Natural killer cell (primary cell): ENCODE measurements around the gene AKT1. TPM values are rescaled to one million over a fixed set of nuclear protein-coding genes. Genes with fewer than 3 reads are reported as not detected.

Experiments used
- ATAC-seq, 3 donors: fragments of 150-1000 bp in 2 of 3; fragments of 200-7000 bp in 1 of 3; cut with Tn5 transposase; 1 replicate in 1 of 3; 2 replicates in 2 of 3; pipeline ENCODE4 v1.10.0; 2021; ENCODE audit warnings: mild to moderate bottlenecking in 2 of 3, moderate library complexity in 2 of 3
- DNase-seq, 2 donors: peaks; one replicate each; pipeline versions ENCODE4 v3.0.0 to v3.0.0-alpha.2; 2013 to 2021; ENCODE audit warnings: mixed read lengths in 1 of 2
- H3K27ac ChIP-seq: one replicate; pipeline ENCODE4 v1.5.1; 2013; ENCODE audit warnings: mild to moderate bottlenecking, low read length
- H3K27me3 ChIP-seq: one replicate; pipeline ENCODE4 v1.6.1; 2013; ENCODE audit warnings: low read length; ENCODE audit not compliant: control insufficient read depth, insufficient read depth
- H3K36me3 ChIP-seq: one replicate; pipeline ENCODE4 v1.6.1; 2013; ENCODE audit warnings: low read length; ENCODE audit not compliant: control insufficient read depth, insufficient read depth
- H3K4me1 ChIP-seq: one replicate; pipeline ENCODE4 v1.6.1; 2013; ENCODE audit warnings: low read length; ENCODE audit not compliant: control insufficient read depth, insufficient read depth
- H3K4me3 ChIP-seq: one replicate; pipeline ENCODE4 v1.5.1; 2013; ENCODE audit warnings: low read length
- H3K9me3 ChIP-seq: one replicate; pipeline ENCODE4 v1.6.1; 2013; ENCODE audit warnings: low read length; ENCODE audit not compliant: control insufficient read depth, insufficient read depth
- H3K27ac Mint-ChIP-seq, 2 donors: one replicate each; pipeline ENCODE4 v1.8.0; 2022; ENCODE audit warnings: mild to moderate bottlenecking in 2 of 2, mixed read lengths in 2 of 2, moderate library complexity in 1 of 2
- H3K27me3 Mint-ChIP-seq, 2 donors: one replicate each; pipeline ENCODE4 v1.8.0; 2022; ENCODE audit warnings: low read depth in 2 of 2, mixed read lengths in 2 of 2
- H3K36me3 Mint-ChIP-seq: one replicate; pipeline ENCODE4 v1.8.0; 2022; ENCODE audit warnings: mixed read lengths
- H3K4me1 Mint-ChIP-seq, 2 donors: one replicate each; pipeline ENCODE4 v1.8.0; 2022; ENCODE audit warnings: mixed read lengths in 2 of 2
- H3K4me3 Mint-ChIP-seq: one replicate; pipeline ENCODE4 v1.8.0; 2022; ENCODE audit warnings: mild to moderate bottlenecking, moderate library complexity, mixed read lengths
- H3K9me3 Mint-ChIP-seq, 2 donors: one replicate each; pipeline ENCODE4 v1.8.0; 2022; ENCODE audit warnings: mixed read lengths in 2 of 2
- CTCF ChIP-seq: fragments of 200-600 bp; IDR thresholded peaks from one replicate; pipeline ENCODE4 v1.8.0; 2022; ENCODE audit warnings: antibody characterized with exemption
- WGBS: methylation state at CpG from one replicate; pipeline ENCODE4 v1.1.7; 2013; ENCODE audit warnings: missing lambda C conversion rate; ENCODE audit not compliant: insufficient coverage; 5-methylcytosine and 5-hydroxymethylcytosine counted together
- intact Hi-C: fragments of 100-400 bp; cut with micrococcal nuclease; formaldehyde crosslinking; loops from one replicate; pipeline ENCODE4 v1.14.2; 2022
- total RNA-seq, 4 donors: library from RNA; stranded (reverse); fragments of 120-200 nt in 1 of 4; gene quantifications; one replicate each; pipeline versions ENCODE4 v1.2.3 to v1.2.4, GENCODE V29; 2013 to 2022

The AKT1 gene
- total RNA-seq, 3 donors from 2014 or later (not counting 1 experiment from before 2014, with no cell fraction given) = 152 to 163 (median 153) TPM

- peaks cover 0 to 6% of the 10 kb centered on the region in 2 donors for H3K4me1 Mint-ChIP-seq
- no peak overlapping the region for H3K27ac ChIP-seq
- no peaks in the 10 kb centered on the region for H3K27me3 ChIP-seq
- WGBS = 97% methylated on average over 38 of the region's 38 CpGs
- peaks cover 8% of the 10 kb centered on the region for H3K4me1 ChIP-seq
- no peaks in the 10 kb centered on the region for H3K27me3 Mint-ChIP-seq
- DNase-seq = no peak
- H3K36me3 Mint-ChIP-seq = no peaks in the 10 kb centered on the region
- no peak overlapping the region for H3K4me3 Mint-ChIP-seq
- H3K36me3 ChIP-seq = peaks cover 43% of the 10 kb centered on the region
- H3K9me3 ChIP-seq = no peaks in the 10 kb centered on the region
- no peak for TF ChIP-seq CTCF
- H3K4me3 ChIP-seq = no peak overlapping the region
- no peak overlapping the region for H3K27ac Mint-ChIP-seq
- intact Hi-C loops = no loop called here
- H3K9me3 Mint-ChIP-seq = peaks cover 0 to 2% of the 10 kb centered on the region in 2 donors
- ATAC-seq = no peak
These were observed 22.6 kb downstream of the AKT1 start for GRCh38 chr14:104772707-104773504.

GRCh38 chr14:104771918-104772706 is 23.4 kb downstream of the AKT1 start:
- H3K27ac Mint-ChIP-seq = no peak overlapping the region
- H3K36me3 ChIP-seq = peaks cover 42% of the 10 kb centered on the region
- no peak overlapping the region for H3K4me3 Mint-ChIP-seq
- H3K9me3 ChIP-seq = no peaks in the 10 kb centered on the region
- ATAC-seq = no peak
- no peak for DNase-seq
- H3K27ac ChIP-seq = no peak overlapping the region
- H3K36me3 Mint-ChIP-seq = no peaks in the 10 kb centered on the region
- H3K4me3 ChIP-seq = no peak overlapping the region
- H3K4me1 ChIP-seq = peaks cover 8% of the 10 kb centered on the region
- intact Hi-C loops = no loop called here
- no peaks in the 10 kb centered on the region for H3K27me3 Mint-ChIP-seq
- TF ChIP-seq CTCF = no peak
- peaks cover 0 to 4% of the 10 kb centered on the region in 2 donors for H3K4me1 Mint-ChIP-seq
- peaks cover 0 to 2% of the 10 kb centered on the region in 2 donors for H3K9me3 Mint-ChIP-seq
- H3K27me3 ChIP-seq = no peaks in the 10 kb centered on the region
- WGBS = 93% methylated on average over 34 of the region's 34 CpGs

- Histone ChIP-seq H3K4me1 (peaks cover 8% of the 10 kb centered on the region), H3K27me3 (no peaks in the 10 kb centered on the region), H3K9me3 (no peaks in the 10 kb centered on the region), H3K36me3 (peaks cover 38% of the 10 kb centered on the region), H3K27ac (no peak overlapping the region), H3K4me3 (no peak overlapping the region)
- Mint-ChIP-seq H3K27ac (no peak overlapping the region), H3K4me1 (no peaks in the 10 kb centered on the region), H3K27me3 (no peaks in the 10 kb centered on the region), H3K9me3 (peaks cover 0 to 2% of the 10 kb centered on the region in 2 donors), H3K4me3 (no peak overlapping the region), H3K36me3 (no peaks in the 10 kb centered on the region)
- 96% methylated on average over 4 of the region's 4 CpGs for WGBS
- no peak for ATAC-seq
- no peak for DNase-seq
- TF ChIP-seq CTCF = no peak
- intact Hi-C loops = no loop called here
These were observed 24.2 kb downstream of the AKT1 start for GRCh38 chr14:104771374-104771773.
